Activated T-helper 2 cell treated with anti-CD3 and anti-CD28 coated beads, Interferon-gamma antibody, Interleukin-2, Interleukin-4, amounts not matched to agents 10 μg/mL and 5 μg/mL and 100 μg/mL, durations not matched to agents 14 hours and 24 hours and 36 hours (primary cell): ENCODE data around the gene SH2D1A. TPM values are rescaled to one million over a fixed set of nuclear protein-coding genes. Genes with fewer than 3 reads are reported as not detected.

Source experiments
- DNase-seq: peaks from one replicate; pipeline ENCODE4 v3.0.0; 2021; ENCODE audit warnings: low spot score
- H3K27ac Mint-ChIP-seq: one replicate; pipeline ENCODE4 v1.8.0; 2021; ENCODE audit warnings: mixed read lengths
- H3K27me3 Mint-ChIP-seq: one replicate; pipeline ENCODE4 v1.8.0; 2021; ENCODE audit warnings: low read depth, mixed read lengths
- H3K36me3 Mint-ChIP-seq: one replicate; pipeline ENCODE4 v1.8.0; 2021; ENCODE audit warnings: low read depth, mixed read lengths
- H3K4me1 Mint-ChIP-seq: one replicate; pipeline ENCODE4 v1.8.0; 2021; ENCODE audit warnings: low read depth, mixed read lengths
- H3K4me3 Mint-ChIP-seq: one replicate; pipeline ENCODE4 v1.8.0; 2021; ENCODE audit warnings: low read depth, mild to moderate bottlenecking, moderate library complexity, mixed read lengths
- H3K9me3 Mint-ChIP-seq: one replicate; pipeline ENCODE4 v1.8.0; 2021; ENCODE audit warnings: mixed read lengths
- intact Hi-C: fragments of 100-400 bp; cut with micrococcal nuclease; formaldehyde crosslinking; loops from one replicate; pipeline ENCODE4 v1.15.1; 2023
- total RNA-seq: library from RNA; stranded (reverse); gene quantifications from 2 replicates; pipeline ENCODE4 v1.2.3, GENCODE V29; 2022

Gene SH2D1A
- total RNA-seq, 1 donor from 2014 or later = 57.7 TPM

DNA sequence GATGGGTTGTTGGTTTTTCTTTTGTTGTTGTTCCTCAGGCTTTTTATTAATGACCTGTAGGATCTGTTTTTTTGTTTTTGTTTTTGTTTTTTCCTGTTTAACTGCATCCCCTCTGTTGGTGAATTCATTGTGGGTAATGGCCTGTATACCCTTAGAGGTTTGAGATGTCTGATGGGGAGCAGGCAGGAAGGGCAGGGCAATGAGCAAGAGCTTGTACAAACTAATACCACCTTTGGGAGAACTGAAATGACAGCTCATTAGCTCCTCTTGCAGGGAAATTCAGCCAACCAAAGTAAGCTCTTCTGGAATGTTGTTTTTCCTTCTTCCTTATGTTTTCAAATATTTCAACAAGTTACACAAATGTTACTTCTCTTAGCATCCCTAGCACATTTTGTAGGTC, 23.4 kb downstream of the SH2D1A start:
- Mint-ChIP-seq H3K27me3 (no peaks in the 10 kb centered on the region), H3K27ac (no peak overlapping the region), H3K4me3 (no peak overlapping the region), H3K9me3 (no peaks in the 10 kb centered on the region), H3K4me1 (peaks cover 33% of the 10 kb centered on the region), H3K36me3 (peaks cover 65% of the 10 kb centered on the region)
- intact Hi-C loops = no loop called here
- DNase-seq = no peak

DNA sequence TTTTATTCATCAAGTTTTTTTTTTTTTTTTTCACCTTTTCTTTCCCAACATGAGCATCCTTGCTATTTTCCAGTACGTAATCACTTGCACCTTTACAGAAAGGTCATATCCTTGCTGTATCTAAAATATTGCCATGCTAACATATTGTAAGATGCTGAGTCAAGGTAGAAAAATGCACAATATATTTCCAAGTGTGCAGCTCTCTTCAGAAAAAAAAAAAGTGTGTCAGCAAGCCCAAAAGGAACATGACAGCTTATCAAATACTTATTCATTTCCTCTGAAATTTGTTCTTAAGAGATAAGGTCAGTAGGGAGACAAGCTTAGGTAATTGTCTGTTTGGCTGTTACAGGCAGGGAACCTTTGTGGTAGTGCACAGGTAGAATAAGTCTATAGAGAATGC, 27.0 kb downstream of the SH2D1A start:
- H3K27ac Mint-ChIP-seq = no peak overlapping the region
- H3K9me3 Mint-ChIP-seq = no peaks in the 10 kb centered on the region
- peaks cover 52% of the 10 kb centered on the region for H3K36me3 Mint-ChIP-seq
- H3K4me3 Mint-ChIP-seq = no peak overlapping the region
- no peak for DNase-seq
- H3K4me1 Mint-ChIP-seq = peaks cover 39% of the 10 kb centered on the region
- H3K27me3 Mint-ChIP-seq = no peaks in the 10 kb centered on the region
- intact Hi-C loops = no loop called here

DNA sequence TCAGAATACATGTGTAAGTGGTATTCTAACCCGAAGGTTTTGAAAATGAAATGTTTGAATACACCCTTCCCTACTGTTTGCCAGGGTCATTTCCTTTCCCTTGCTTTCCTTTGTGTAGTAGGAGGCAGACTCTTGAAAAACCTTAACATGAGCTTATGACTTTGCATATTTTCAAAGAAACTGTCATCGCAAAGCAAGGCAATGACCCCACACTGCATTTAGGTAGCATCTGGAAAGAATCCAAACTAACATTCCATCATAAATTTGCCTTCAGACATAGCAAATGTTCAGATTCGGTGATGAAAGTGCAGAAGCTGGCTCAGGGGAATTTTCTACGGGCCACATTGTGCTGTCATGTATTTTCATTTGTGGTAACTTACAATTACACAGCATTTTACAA, 32.3 kb downstream of the SH2D1A start:
- Mint-ChIP-seq H3K27me3 (no peaks in the 10 kb centered on the region), H3K4me1 (peaks cover 39% of the 10 kb centered on the region), H3K36me3 (peaks cover 45% of the 10 kb centered on the region), H3K4me3 (no peak overlapping the region), H3K27ac (no peak overlapping the region), H3K9me3 (no peaks in the 10 kb centered on the region)
- intact Hi-C loops = no loop called here
- DNase-seq = no peak

DNA sequence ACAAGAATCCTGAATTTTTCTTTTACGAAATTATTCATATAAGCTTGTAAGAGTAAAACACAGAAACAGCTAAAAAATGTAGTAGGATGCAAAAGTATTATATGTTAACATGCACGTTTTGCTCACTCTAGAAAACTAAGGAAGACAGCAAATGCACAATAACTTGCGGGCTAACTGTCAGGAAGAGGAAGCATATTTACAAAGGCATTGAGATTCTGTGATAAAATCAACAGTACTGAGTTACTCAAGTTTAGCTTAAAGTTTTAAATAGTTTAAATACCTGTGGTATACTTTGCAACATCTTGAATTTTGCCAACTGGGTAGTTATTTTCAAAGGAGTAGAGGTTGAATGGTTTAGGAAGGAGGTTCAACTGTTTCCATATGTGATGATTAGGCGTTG, 37.0 kb downstream of the SH2D1A start:
- peaks cover 47% of the 10 kb centered on the region for H3K4me1 Mint-ChIP-seq
- H3K4me3 Mint-ChIP-seq = no peak overlapping the region
- H3K36me3 Mint-ChIP-seq = peaks cover 55% of the 10 kb centered on the region
- H3K9me3 Mint-ChIP-seq = no peaks in the 10 kb centered on the region
- H3K27me3 Mint-ChIP-seq = no peaks in the 10 kb centered on the region
- no peak overlapping the region for H3K27ac Mint-ChIP-seq
- intact Hi-C loops = loop anchor here (10.0 kb wide), 2 partner anchors 289 to 419 kb away; partner anchors contain the start of gene STAG2
- no peak for DNase-seq

DNA sequence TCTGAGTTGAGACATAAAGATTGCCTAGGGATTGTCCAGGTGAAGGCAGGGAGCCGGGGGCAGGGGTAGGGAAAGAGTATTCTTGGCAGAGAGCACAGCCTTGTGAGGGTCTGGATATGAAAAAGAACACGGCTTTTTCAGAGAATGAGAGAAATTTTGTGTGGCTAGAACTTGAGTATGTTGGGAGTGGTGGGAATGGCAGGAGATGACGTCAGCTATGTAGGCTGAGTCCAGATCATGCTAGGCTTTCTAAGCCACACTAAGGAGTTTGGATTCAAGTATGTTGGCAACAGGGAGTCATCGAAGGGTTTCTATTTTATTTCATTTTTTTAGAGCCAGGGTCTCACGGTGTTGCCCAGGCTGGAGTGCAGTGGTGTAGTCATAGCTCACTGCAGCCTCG, 40.0 kb downstream of the SH2D1A start:
- no peak overlapping the region for H3K4me3 Mint-ChIP-seq
- H3K9me3 Mint-ChIP-seq = no peaks in the 10 kb centered on the region
- intact Hi-C loops = loop anchor here (10.0 kb wide), 2 partner anchors 292 to 422 kb away; partner anchors contain the start of gene STAG2
- peaks cover 43% of the 10 kb centered on the region for H3K36me3 Mint-ChIP-seq
- peaks cover 34% of the 10 kb centered on the region for H3K4me1 Mint-ChIP-seq
- H3K27me3 Mint-ChIP-seq = no peaks in the 10 kb centered on the region
- DNase-seq = no peak
- no peak overlapping the region for H3K27ac Mint-ChIP-seq

DNA sequence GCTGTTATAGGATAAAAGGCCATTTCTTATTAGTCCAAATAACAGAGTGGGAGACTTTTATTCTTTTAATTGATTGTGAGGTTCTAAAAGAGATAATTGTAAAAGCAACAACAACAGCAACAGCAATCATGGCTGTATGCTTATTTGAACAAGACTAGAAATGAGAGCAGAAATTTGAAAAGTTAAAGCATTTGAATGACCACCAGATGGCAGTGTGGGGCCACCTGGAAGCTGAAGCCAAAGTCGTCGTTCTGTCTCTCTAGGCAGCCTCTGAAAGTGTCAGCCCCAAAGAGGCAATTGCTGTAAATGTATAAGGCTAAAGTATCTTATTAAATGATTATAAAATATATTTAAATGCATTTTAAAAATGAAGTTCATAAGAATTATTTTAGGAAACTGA, 42.2 kb downstream of the SH2D1A start:
- Mint-ChIP-seq H3K9me3 (no peaks in the 10 kb centered on the region), H3K36me3 (peaks cover 36% of the 10 kb centered on the region), H3K4me1 (peaks cover 38% of the 10 kb centered on the region), H3K27me3 (no peaks in the 10 kb centered on the region), H3K27ac (no peak overlapping the region), H3K4me3 (no peak overlapping the region)
- peak; percentile 13 for DNase-seq
- intact Hi-C loops = loop anchor here (10.0 kb wide), 2 partner anchors 294 to 424 kb away; partner anchors contain the start of gene STAG2

DNA sequence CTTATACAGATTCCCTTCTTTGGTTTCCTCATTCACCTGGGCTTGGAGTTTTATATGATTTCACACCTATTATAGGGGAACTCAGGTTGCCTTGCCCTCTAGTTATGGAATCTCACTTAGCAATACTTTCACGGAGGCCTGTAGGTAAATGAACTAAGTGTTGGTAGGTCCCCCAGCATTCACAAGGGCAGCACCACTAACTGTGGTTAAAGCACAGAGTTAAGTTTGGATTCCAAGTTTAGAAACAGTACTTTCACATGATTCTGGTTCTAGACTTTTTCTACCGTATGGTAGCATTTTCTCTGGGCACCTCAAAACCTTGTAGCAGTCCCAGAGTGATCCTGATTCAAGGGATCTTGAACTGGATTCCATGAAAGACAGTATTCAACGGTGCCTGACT, 46.4 kb downstream of the SH2D1A start:
- Mint-ChIP-seq H3K27me3 (no peaks in the 10 kb centered on the region), H3K36me3 (peaks cover 17% of the 10 kb centered on the region), H3K4me1 (peaks cover 36% of the 10 kb centered on the region), H3K27ac (no peak overlapping the region), H3K9me3 (no peaks in the 10 kb centered on the region), H3K4me3 (no peak overlapping the region)
- no peak for DNase-seq
- intact Hi-C loops = loop anchor here (5.0 kb wide), 1 partner anchor 175 kb away; no protein-coding TSS in a partner anchor

DNA sequence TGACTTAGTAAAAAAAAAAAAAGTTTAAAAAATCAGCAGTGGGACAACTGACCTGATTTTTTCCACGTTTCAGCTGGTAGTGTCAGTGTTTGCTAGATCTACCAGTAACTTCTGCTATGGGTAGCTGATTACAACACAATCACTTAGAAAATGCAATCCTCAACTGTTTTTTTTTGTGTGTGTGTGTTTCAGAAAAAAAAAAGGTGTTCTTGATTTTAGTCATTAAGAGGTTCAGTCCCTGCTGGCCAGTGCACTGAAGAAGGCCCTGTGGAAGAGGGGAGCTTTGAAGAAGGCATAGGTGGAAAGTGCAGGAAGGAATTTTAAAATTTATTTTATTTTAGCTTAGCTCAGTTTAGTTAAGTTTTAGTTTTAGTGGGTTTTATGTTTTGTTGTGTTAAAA, 46.9 kb downstream of the SH2D1A start:
- intact Hi-C loops = loop anchor here (5.0 kb wide), 1 partner anchor 176 kb away; no protein-coding TSS in a partner anchor
- H3K27me3 Mint-ChIP-seq = no peaks in the 10 kb centered on the region
- no peaks in the 10 kb centered on the region for H3K9me3 Mint-ChIP-seq
- H3K27ac Mint-ChIP-seq = peak overlapping the region; percentile 77
- DNase-seq = no peak
- H3K4me1 Mint-ChIP-seq = peaks cover 34% of the 10 kb centered on the region
- H3K4me3 Mint-ChIP-seq = no peak overlapping the region
- peaks cover 17% of the 10 kb centered on the region for H3K36me3 Mint-ChIP-seq

DNA sequence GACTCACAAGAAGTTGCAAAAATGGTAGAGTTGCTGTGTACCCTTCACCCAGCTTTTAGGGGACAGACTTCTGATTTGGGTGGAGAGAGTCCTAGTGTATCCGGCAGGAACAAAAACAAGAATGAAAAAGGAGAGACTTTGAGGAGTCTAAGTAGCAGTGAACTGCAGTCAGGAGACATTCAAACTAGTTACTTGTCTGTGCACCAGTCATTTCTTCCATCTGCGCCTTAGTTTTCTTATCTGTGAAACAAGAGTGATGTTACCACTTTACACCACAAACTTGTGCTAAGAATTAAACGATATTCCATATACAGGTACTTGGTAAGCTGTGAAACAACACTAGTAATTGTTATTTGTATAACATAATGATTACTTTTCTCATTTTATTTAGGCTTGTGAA, 47.3 kb downstream of the SH2D1A start:
- Mint-ChIP-seq H3K36me3 (peaks cover 17% of the 10 kb centered on the region), H3K4me3 (no peak overlapping the region)

DNA sequence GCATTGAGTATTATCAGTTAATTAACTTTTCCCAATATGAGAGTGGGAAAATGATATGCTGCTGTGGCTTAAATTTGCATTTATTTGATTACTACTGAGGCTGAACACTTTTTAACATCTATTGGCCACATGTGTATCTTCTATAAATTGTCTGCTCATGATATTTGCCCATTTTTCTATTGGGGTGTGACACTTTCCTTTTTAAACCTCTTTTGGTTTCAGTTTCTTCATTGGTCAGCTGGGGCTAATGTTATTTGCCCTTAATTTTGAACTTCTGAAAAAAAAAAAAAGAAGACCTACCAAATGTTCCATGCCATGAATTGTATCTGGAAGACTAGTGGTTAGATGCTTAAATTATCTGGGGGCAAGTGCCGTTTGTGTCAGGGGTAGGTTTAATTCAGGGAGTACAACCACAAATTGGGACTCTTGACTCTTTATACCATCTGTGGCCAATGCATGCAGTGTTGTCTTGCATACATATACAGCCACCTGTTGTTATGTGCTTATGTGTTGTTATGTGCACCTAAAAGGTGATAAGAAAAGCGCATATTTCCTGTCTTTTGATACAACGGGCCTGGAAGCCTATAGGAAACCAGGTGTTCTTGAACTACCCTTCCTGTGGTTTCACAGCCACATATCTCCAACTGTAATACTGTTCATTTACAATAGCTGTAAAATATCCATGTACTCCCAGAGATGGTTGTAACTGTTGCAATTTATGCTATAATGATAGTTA, 49.0 kb downstream of the SH2D1A start:
- intact Hi-C loops = no loop called here
- peaks cover 34% of the 10 kb centered on the region for H3K4me1 Mint-ChIP-seq
- no peaks in the 10 kb centered on the region for H3K9me3 Mint-ChIP-seq
- DNase-seq = no peak
- no peak overlapping the region for H3K27ac Mint-ChIP-seq
- H3K27me3 Mint-ChIP-seq = no peaks in the 10 kb centered on the region
- peak overlapping the region; percentile 26 for H3K4me3 Mint-ChIP-seq
- H3K36me3 Mint-ChIP-seq = peaks cover 17% of the 10 kb centered on the region

More for the DNA sequence above, 47.3 kb downstream of the SH2D1A start:
- Mint-ChIP-seq H3K9me3 (no peaks in the 10 kb centered on the region), H3K27me3 (no peaks in the 10 kb centered on the region), H3K4me1 (peaks cover 34% of the 10 kb centered on the region), H3K27ac (peak overlapping the region; percentile 77)
- DNase-seq = no peak
- intact Hi-C loops = loop anchor here (5.0 kb wide), 1 partner anchor 176 kb away; no protein-coding TSS in a partner anchor

DNA sequence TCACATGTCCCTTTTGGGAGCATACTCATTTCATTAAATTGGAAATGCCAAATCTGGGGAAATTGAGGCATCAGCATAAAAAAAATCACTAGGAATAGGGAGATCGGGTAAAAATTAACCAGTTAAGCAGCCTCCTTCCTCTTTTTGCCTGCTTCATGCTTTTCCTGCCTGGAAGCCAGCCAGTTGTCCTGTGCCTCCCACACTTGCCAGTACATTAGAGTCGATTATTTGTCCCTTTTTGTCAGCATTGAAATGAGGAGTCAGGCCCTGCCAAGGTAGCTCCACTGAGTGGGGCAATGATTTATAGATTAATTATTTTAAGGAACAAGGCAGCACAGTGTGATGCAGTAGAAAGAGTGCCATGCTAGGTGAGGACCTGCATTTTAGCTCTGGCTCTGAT, 55.3 kb downstream of the SH2D1A start:
- intact Hi-C loops = no loop called here
- Mint-ChIP-seq H3K27me3 (no peaks in the 10 kb centered on the region), H3K9me3 (no peaks in the 10 kb centered on the region), H3K27ac (no peak overlapping the region), H3K4me1 (peaks cover 18% of the 10 kb centered on the region), H3K4me3 (no peak overlapping the region), H3K36me3 (peaks cover 7% of the 10 kb centered on the region)
- no peak for DNase-seq

DNA sequence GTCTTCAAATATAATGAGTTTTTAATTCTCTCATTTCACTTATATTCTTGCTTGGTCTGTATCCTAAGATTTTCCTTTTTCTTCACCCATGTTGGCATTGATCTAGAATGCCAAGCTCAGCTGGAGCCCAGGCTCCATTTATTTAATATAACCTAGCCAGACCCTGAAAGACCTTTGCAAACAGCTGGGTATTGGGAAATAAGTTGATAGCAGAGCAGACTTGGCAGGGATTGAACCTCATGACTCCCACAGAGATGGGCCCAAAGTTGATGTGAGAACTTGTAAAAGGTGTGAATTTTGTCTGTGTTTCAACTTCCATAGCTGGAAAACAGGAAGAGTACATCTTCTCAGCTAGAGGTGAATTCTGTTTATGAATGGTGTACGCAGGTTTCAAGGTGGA, 59.5 kb downstream of the SH2D1A start:
- DNase-seq = no peak
- Mint-ChIP-seq H3K4me1 (peaks cover 14% of the 10 kb centered on the region), H3K36me3 (peaks cover 5% of the 10 kb centered on the region), H3K4me3 (no peak overlapping the region), H3K27ac (no peak overlapping the region), H3K27me3 (no peaks in the 10 kb centered on the region), H3K9me3 (no peaks in the 10 kb centered on the region)
- intact Hi-C loops = loop anchor here (1.0 kb wide), 2 partner anchors 725 to 889 kb away; no protein-coding TSS in a partner anchor

DNA sequence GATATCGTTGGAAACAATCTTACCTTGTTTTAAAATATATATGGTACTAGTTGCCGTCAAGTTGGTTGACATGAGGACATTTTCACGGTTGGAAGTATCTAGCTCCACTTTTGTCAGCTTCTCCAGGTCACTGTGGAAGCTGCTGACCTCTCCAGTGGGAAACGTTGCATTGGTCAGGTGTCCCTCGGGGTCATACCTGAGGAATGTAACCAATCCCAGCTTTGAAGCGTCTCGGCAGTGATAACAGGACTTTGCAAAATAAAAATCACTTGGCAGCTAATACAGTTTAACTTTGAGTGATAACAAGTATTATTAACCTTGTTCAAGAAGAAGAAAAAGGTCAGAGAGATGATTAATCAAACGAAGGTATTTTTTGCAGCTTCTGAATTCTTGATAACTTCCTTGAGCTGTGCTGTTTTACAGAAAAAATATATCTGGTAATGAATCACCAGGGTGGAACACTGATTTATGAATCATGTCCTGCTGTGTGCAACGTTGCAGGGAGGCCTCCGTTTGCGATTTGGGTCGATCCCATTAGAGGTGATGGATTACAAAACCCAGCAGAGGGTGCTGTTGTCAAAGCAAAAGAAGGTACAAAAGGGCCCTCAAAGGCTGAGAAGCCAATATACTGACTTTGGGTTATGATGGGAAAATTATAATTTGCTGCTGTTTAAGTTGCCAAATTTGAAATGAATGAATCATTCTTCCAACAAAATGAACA, 60.1 kb downstream of the SH2D1A start:
- Mint-ChIP-seq H3K27ac (no peak overlapping the region), H3K4me3 (no peak overlapping the region), H3K4me1 (peaks cover 12% of the 10 kb centered on the region)

More for the DNA sequence above, 60.1 kb downstream of the SH2D1A start:
- no peaks in the 10 kb centered on the region for H3K9me3 Mint-ChIP-seq
- H3K27me3 Mint-ChIP-seq = no peaks in the 10 kb centered on the region
- intact Hi-C loops = loop anchor here (1.0 kb wide), 2 partner anchors 725 to 889 kb away; no protein-coding TSS in a partner anchor
- H3K36me3 Mint-ChIP-seq = peaks cover 3% of the 10 kb centered on the region
- DNase-seq = peak; percentile 33
